WI38 (cell line): Measurements from ENCODE around the gene STAT5A.
"Not testable (repeated sequence)": the region's sequence is repeated elsewhere in the genome, so short reads cannot be mapped to it uniquely, and the experiment has no call there.

Experiments used
- H3K4me3 ChIP-seq: 2 replicates; pipeline ENCODE4 v1.5.1; 2011; ENCODE audit warnings: low read depth, mild to moderate bottlenecking, control low read depth, low read length
- TF ChIP-seq, protein P1 (sequence below): IDR thresholded peaks from 2 replicates; pipeline ENCODE4 v1.5.1; 2012; ENCODE audit warnings: low read depth, mild to moderate bottlenecking, control low read depth, low read length

STAT5A gene

DNA sequence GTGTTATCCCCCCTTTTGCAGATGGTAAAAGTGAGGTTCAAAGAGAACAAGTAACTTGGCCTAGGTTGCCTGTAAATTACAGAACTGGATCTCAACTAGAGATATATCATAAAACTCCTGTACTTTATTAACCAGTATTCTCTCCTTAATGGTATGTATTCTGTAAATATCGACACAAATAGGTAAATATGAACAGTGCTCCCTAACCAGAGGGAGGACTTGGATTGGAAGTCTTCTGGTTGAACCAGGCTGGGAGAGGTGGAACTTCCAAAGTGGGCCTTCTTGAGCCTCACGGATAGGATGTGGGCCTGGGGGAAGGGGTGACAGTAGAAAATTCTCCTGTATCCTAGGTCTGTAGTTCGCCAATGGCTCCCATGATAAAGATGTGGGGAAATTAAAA, 7.7 kb downstream of the STAT5A start:
- no peak overlapping the region for H3K4me3 ChIP-seq
- TF ChIP-seq, protein P1, sequence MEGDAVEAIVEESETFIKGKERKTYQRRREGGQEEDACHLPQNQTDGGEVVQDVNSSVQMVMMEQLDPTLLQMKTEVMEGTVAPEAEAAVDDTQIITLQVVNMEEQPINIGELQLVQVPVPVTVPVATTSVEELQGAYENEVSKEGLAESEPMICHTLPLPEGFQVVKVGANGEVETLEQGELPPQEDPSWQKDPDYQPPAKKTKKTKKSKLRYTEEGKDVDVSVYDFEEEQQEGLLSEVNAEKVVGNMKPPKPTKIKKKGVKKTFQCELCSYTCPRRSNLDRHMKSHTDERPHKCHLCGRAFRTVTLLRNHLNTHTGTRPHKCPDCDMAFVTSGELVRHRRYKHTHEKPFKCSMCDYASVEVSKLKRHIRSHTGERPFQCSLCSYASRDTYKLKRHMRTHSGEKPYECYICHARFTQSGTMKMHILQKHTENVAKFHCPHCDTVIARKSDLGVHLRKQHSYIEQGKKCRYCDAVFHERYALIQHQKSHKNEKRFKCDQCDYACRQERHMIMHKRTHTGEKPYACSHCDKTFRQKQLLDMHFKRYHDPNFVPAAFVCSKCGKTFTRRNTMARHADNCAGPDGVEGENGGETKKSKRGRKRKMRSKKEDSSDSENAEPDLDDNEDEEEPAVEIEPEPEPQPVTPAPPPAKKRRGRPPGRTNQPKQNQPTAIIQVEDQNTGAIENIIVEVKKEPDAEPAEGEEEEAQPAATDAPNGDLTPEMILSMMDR: no peak

- H3K4me3 ChIP-seq: not testable (repeated sequence)
Observed at GRCh38 chr17:42297775-42298174, 9.5 kb downstream of the STAT5A start.

DNA sequence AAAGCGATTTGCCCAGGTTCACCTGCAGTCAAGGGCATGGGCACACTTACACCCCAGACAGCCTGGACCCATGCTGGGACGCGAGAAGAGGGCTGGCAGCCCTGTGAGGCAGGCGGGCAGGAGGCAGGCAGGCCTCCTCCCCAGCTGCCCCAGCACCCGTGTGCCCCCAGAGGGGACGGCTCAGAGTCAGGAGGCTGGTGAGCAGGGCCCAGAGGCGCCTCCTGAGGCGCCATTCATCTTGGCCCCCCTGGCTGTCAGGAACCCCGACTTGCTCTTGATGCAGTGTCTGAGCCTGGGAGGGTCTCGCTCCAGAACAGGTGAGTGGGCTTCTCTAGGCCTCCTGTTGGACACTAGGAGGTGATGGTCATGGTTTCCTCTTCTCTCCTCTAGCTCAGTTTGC, 11.1 kb downstream of the STAT5A start:
- not testable (repeated sequence) for H3K4me3 ChIP-seq

DNA sequence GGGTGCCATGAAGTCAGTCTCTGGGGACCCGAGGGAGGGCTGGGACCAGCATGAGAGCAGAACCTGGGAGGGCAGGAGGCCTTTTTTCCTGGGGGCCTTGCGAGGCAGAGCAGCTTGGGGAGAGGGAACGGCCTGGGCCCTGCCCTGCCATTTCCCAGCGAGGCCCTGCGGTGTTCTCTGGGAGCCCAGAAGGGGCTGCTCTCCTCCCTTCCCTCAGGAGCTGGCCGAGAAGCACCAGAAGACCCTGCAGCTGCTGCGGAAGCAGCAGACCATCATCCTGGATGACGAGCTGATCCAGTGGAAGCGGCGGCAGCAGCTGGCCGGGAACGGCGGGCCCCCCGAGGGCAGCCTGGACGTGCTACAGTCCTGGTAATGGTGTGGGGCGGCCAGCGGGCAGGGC, 11.6 kb downstream of the STAT5A start:
- not testable (repeated sequence) for H3K4me3 ChIP-seq

DNA sequence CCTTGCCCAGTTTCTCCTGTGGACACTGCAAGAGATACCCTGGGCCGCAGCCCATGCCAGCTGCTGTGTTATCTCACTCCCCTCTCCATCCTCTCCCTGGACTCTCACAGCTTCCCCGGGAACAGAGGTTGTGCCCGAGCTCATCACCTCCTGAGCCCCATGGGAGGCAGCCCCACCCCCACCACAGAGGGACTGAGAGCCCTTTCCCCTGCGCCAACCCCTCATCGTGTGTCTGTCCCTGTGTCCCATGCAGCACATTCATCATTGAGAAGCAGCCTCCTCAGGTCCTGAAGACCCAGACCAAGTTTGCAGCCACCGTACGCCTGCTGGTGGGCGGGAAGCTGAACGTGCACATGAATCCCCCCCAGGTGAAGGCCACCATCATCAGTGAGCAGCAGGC, 12.7 kb downstream of the STAT5A start:
- TF ChIP-seq, protein P1: no peak
- no peak overlapping the region for H3K4me3 ChIP-seq

- no peak overlapping the region for H3K4me3 ChIP-seq
- TF ChIP-seq, protein P1: no peak
Observed at GRCh38 chr17:42303694-42304093, 15.4 kb downstream of the STAT5A start.

- TF ChIP-seq, protein P1: no peak
Observed at GRCh38 chr17:42304187-42305030, 16.1 kb downstream of the STAT5A start.

GRCh38 chr17:42305031-42305330, 16.7 kb downstream of the STAT5A start:
- H3K4me3 ChIP-seq: not testable (repeated sequence)

More at GRCh38 chr17:42304187-42305030, 16.1 kb downstream of the STAT5A start:
- H3K4me3 ChIP-seq: no peak overlapping the region

DNA sequence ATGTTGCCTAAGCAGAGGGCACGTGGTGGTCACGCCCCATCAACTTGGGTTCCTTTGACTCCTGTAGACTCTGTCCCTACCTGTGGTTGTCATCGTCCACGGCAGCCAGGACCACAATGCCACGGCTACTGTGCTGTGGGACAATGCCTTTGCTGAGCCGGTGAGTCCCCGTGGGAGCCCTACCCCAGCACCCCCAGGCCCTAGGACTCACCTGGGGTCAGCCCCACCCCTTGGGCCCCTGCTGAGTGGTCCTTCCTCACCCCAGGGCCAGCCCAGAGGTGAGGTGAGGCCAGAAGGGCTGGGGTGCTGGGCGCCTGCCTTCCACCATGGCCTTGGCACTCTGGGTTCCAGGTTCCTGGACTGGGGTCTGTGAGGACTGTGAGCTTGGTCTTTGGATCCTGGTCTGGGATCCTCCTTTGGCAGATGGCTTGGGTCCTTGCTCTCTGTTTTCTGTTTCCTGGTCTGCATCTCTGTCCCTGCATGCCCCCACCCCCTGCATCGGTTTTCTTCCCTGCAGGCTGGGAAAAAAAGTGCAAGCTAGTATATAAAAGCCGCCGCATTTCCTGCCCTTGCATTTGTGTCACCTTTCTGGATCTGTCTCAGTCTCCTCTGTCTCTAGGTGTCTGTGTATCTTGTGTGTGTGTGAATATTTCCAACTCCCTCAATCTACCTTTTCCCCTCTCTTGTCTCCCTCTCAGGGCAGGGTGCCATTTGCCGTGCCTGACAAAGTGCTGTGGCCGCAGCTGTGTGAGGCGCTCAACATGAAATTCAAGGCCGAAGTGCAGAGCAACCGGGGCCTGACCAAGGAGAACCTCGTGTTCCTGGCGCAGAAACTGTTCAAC, 17.5 kb downstream of the STAT5A start:
- TF ChIP-seq, protein P1: no peak
- no peak overlapping the region for H3K4me3 ChIP-seq
